ENCODE data around the gene PRDX3.

Gene PRDX3

DNA sequence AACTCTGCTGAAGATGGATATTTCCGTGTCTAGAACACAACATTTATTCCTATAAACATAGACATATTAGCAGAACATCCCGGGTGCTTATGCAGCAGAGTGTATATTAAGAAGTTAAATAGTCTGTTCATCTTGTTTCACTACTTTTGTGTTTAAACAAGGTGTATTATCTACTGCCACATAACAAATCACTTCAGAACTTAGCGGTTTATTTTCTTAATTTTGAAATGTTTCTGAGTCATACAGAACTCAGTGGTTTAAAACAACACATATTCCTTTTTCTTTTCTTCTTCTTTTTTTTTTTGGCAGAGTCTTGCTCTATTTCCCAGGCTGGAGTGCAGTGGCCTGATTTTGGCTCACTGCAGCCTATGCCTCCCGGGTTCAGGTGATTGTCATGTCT, 48.9 kb downstream of the PRDX3 start:
- no peak for DNase-seq (ENCODE audit: low read depth in 2 of 2)

GRCh38 chr10:119125942-119126341, 52.7 kb downstream of the PRDX3 start:
- DNase-seq (ENCODE audit: low read depth in 2 of 2) = no peak

GRCh38 chr10:119120875-119121274, 57.7 kb downstream of the PRDX3 start:
- no peak for DNase-seq (ENCODE audit: low read depth in 2 of 2)

DNA sequence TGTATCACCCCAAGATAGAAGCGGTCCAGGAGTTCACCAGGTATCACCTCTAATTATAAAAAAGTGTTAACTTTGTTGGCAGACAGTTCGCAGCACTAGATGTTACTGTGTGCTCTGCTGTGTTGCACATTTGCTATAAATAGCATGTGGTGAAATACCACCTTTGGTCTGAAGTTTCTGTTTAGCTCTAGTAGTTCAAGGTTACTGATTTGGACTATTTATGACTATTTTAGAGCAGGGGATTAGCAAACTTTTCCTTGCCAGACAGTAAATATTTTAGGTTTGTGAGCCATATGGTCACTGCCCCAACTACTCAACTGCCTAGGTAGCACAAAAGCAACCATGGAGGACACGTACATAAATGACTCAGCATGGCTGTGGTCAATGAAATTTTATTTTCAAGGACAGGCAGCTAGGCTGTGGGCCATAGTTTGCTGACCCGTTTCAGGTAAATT, 58.2 kb downstream of the PRDX3 start:
- DNase-seq (ENCODE audit: low read depth in 2 of 2) = no peak

GRCh38 chr10:119119400-119119799, 59.2 kb downstream of the PRDX3 start:
- no peak for DNase-seq (ENCODE audit: low read depth in 2 of 2)

- no peak for DNase-seq (ENCODE audit: low read depth in 2 of 2)
These were observed 60.4 kb downstream of the PRDX3 start for GRCh38 chr10:119118231-119118630.

Data from stimulated activated CD8-positive, alpha-beta memory T cell treated with anti-CD3 and anti-CD28 coated beads, Interleukin-7, amount 100 ng/mL, for 4 hours (primary cell).